Subcutaneous adipose tissue (tissue), 4 donors: ENCODE results near the gene B4GALT3. TPM values are rescaled to one million over a fixed set of nuclear protein-coding genes. Genes with fewer than 3 reads are reported as not detected.

Experiments used
- total RNA-seq, 4 donors: library from RNA; depleted of rRNA; stranded (reverse); fragments of >200 nt; gene quantifications; one replicate each; pipeline ENCODE4 v1.1.0, GENCODE V29; 2016
- TF ChIP-seq, protein P1 (sequence below): fragments of 450-650 bp; IDR thresholded peaks from one replicate; pipeline ENCODE4 v1.5.1; 2016; ENCODE audit warnings: low read depth, mild to moderate bottlenecking, control low read depth, antibody characterized with exemption, moderate library complexity

B4GALT3 gene
- total RNA-seq, 4 donors from 2014 or later, result 11.7 to 25.3 (median 19.8) TPM

GRCh38 chr1:161165742-161166668 lies 11.3 kb downstream of the B4GALT3 start, which contains the start of gene PPOX:
TSS of gene PPOX (plus strand) at chr1:161166426. CDS start at chr1:161166848, 422 bp downstream.
- TF ChIP-seq, protein P1, sequence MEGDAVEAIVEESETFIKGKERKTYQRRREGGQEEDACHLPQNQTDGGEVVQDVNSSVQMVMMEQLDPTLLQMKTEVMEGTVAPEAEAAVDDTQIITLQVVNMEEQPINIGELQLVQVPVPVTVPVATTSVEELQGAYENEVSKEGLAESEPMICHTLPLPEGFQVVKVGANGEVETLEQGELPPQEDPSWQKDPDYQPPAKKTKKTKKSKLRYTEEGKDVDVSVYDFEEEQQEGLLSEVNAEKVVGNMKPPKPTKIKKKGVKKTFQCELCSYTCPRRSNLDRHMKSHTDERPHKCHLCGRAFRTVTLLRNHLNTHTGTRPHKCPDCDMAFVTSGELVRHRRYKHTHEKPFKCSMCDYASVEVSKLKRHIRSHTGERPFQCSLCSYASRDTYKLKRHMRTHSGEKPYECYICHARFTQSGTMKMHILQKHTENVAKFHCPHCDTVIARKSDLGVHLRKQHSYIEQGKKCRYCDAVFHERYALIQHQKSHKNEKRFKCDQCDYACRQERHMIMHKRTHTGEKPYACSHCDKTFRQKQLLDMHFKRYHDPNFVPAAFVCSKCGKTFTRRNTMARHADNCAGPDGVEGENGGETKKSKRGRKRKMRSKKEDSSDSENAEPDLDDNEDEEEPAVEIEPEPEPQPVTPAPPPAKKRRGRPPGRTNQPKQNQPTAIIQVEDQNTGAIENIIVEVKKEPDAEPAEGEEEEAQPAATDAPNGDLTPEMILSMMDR, result no peak

- TF ChIP-seq, protein P1, result no peak
Observed at GRCh38 chr1:161164901-161165610, 12.3 kb downstream of the B4GALT3 start.

- TF ChIP-seq, protein P1, result no peak
Observed at GRCh38 chr1:161163793-161164192, 13.5 kb downstream of the B4GALT3 start.

GRCh38 chr1:161162806-161163205 lies 14.5 kb downstream of the B4GALT3 start:
- TF ChIP-seq, protein P1, result no peak

DNA sequence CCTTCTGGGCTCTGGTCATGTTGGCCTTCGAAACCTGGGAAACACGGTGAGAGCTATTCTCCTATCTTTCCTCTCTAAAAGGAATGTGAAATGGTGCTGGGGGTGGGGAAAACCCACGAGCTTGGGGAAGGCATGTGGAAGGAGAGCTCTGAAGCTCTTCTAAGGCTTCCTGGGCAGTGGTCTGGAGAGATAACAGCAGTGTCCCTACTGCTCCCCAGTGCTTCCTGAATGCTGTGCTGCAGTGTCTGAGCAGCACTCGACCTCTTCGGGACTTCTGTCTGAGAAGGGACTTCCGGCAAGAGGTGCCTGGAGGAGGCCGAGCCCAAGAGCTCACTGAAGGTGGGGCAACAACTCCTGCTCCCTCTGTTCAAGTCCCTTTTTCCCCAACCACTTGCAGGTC lies 15.3 kb downstream of the B4GALT3 start:
- TF ChIP-seq, protein P1, result no peak

- TF ChIP-seq, protein P1, result no peak
Observed at GRCh38 chr1:161161652-161162051, 15.7 kb downstream of the B4GALT3 start.

DNA sequence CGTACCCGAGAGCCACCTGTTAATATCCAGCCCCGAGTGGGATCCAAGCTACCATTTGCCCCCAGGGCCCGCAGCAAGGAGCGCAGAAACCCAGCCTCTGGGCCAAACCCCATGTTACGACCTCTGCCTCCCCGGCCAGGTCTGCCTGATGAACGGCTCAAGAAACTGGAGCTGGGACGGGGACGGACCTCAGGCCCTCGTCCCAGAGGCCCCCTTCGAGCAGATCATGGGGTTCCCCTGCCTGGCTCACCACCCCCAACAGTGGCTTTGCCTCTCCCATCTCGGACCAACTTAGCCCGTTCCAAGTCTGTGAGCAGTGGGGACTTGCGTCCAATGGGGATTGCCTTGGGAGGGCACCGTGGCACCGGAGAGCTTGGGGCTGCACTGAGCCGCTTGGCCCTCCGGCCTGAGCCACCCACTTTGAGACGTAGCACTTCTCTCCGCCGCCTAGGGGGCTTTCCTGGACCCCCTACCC lies 16.6 kb downstream of the B4GALT3 start:
- TF ChIP-seq, protein P1, result no peak
